ENCODE data around the gene DSP. TPM values are rescaled to one million over a fixed set of nuclear protein-coding genes. Genes with fewer than 3 reads are reported as not detected.

Gene DSP
- total RNA-seq, 3 donors from 2014 or later: 2.1 to 165 (median 95.4) TPM

GRCh38 chr6:7534192-7534591, 7.3 kb upstream of the DSP start:
- peaks cover 0 to under 1% of the 10 kb centered on the region in 2 donors for H3K27me3 ChIP-seq
- intact Hi-C loops (cut with DNase I; ENCODE audit: low total_unique reads): no loop called here
- no peaks in the 10 kb centered on the region for H3K4me1 ChIP-seq
- H3K36me3 ChIP-seq: no peaks in the 10 kb centered on the region
- H3K27ac ChIP-seq: no peak overlapping the region
- TF ChIP-seq POLR2A (IDR thresholded peaks at IDR 0.05) (no peak), CTCF (IDR thresholded peaks at IDR 0.05) (no peak), POLR2AphosphoS5 (IDR thresholded peaks at IDR 0.05) (no peak)
- no peaks in the 10 kb centered on the region for H3K9me3 ChIP-seq
- H3K4me3 ChIP-seq: no peak overlapping the region
- DNase-seq (ENCODE audit: low spot score in 2 of 2): no peak

- Histone ChIP-seq H3K27me3 (peaks cover 0 to 4% of the 10 kb centered on the region in 2 donors), H3K27ac (no peak overlapping the region), H3K9me3 (no peaks in the 10 kb centered on the region), H3K4me3 (no peak overlapping the region), H3K4me1 (no peaks in the 10 kb centered on the region), H3K36me3 (no peaks in the 10 kb centered on the region)
- intact Hi-C loops (cut with DNase I; ENCODE audit: low total_unique reads): no loop called here
- TF ChIP-seq CTCF (IDR thresholded peaks at IDR 0.05) (no peak), POLR2AphosphoS5 (IDR thresholded peaks at IDR 0.05) (no peak), POLR2A (IDR thresholded peaks at IDR 0.05) (no peak)
- no peak for DNase-seq (ENCODE audit: low spot score in 2 of 2)
Observed at GRCh38 chr6:7535498-7535897, 6.0 kb upstream of the DSP start.

GRCh38 chr6:7537565-7538174, 3.8 kb upstream of the DSP start:
- Histone ChIP-seq H3K4me3 (no peak overlapping the region), H3K36me3 (no peaks in the 10 kb centered on the region), H3K9me3 (no peaks in the 10 kb centered on the region), H3K27ac (no peak overlapping the region), H3K4me1 (no peaks in the 10 kb centered on the region), H3K27me3 (peaks cover 0 to 4% of the 10 kb centered on the region in 2 donors)
- intact Hi-C loops (cut with DNase I; ENCODE audit: low total_unique reads): no loop called here
- DNase-seq (ENCODE audit: low spot score in 2 of 2): no peak
- TF ChIP-seq POLR2AphosphoS5 (IDR thresholded peaks at IDR 0.05) (no peak), CTCF (IDR thresholded peaks at IDR 0.05) (no peak), POLR2A (IDR thresholded peaks at IDR 0.05) (no peak)

GRCh38 chr6:7538484-7538883, 3.0 kb upstream of the DSP start:
- Histone ChIP-seq H3K27ac (peak overlapping the region in 1 of 2 donors; percentile 17), H3K36me3 (no peaks in the 10 kb centered on the region), H3K27me3 (peaks cover 0 to 4% of the 10 kb centered on the region in 2 donors), H3K4me1 (no peaks in the 10 kb centered on the region), H3K9me3 (no peaks in the 10 kb centered on the region), H3K4me3 (no peak overlapping the region)
- TF ChIP-seq CTCF (IDR thresholded peaks at IDR 0.05) (no peak), POLR2AphosphoS5 (IDR thresholded peaks at IDR 0.05) (no peak), POLR2A (IDR thresholded peaks at IDR 0.05) (no peak)
- intact Hi-C loops (cut with DNase I; ENCODE audit: low total_unique reads): no loop called here
- no peak for DNase-seq (ENCODE audit: low spot score in 2 of 2)

GRCh38 chr6:7540595-7540994, 876 bp upstream of the DSP start:
- DNase-seq (ENCODE audit: low spot score in 2 of 2): peak; percentile 37 to 61
- Histone ChIP-seq H3K9me3 (no peaks in the 10 kb centered on the region), H3K27me3 (peaks cover 0 to 4% of the 10 kb centered on the region in 2 donors), H3K4me1 (no peaks in the 10 kb centered on the region), H3K36me3 (no peaks in the 10 kb centered on the region), H3K27ac (peak overlapping the region in 1 of 2 donors; percentile 96), H3K4me3 (peak overlapping the region in 2 of 3 donors; percentile 79 to 90)
- TF ChIP-seq CTCF (IDR thresholded peaks at IDR 0.05) (no peak), POLR2A (IDR thresholded peaks at IDR 0.05) (no peak), POLR2AphosphoS5 (IDR thresholded peaks at IDR 0.05) (no peak)
- intact Hi-C loops (cut with DNase I; ENCODE audit: low total_unique reads): no loop called here
